Heart left ventricle (tissue), 16 donors: ENCODE data around the gene UBN1. TPM values are rescaled to one million over a fixed set of nuclear protein-coding genes. Genes with fewer than 3 reads are reported as not detected.

ENCODE experiments used
- ATAC-seq, 4 donors: fragments of 200-7000 bp; cut with Tn5 transposase; one replicate each; pipeline ENCODE4 v1.9.1; 2020 to 2022; ENCODE audit warnings: moderate library complexity in 4 of 4, mild to moderate bottlenecking in 3 of 4, moderate number of reproducible peaks in 1 of 4
- DNase-seq, 5 donors: peaks; one replicate each; pipeline ENCODE4 v3.0.0-alpha.2; 2020
- H3K27ac ChIP-seq, 12 donors: fragments of 200-600 bp; sonication (generic) in 4 of 12; one replicate each; pipeline versions ENCODE4 v1.5.0 to v1.8.0; 2016 to 2022; ENCODE audit warnings: mild to moderate bottlenecking in 2 of 12
- H3K27me3 ChIP-seq, 9 donors: fragments of 200-600 bp; sonication (generic) in 2 of 9; one replicate each; pipeline versions ENCODE4 v1.5.1 to v1.8.0; 2016 to 2022; ENCODE audit warnings: mild to moderate bottlenecking in 3 of 9
- H3K36me3 ChIP-seq, 9 donors: fragments of 200-600 bp; sonication (generic) in 2 of 9; one replicate each; pipeline versions ENCODE4 v1.5.0 to v1.8.0; 2018 to 2022; ENCODE audit warnings: mild to moderate bottlenecking in 2 of 9
- H3K4me1 ChIP-seq, 12 donors: fragments of 200-600 bp; sonication (generic) in 4 of 12; one replicate each; pipeline versions ENCODE4 v1.5.0 to v1.8.0; 2016 to 2022; ENCODE audit warnings: mild to moderate bottlenecking in 3 of 12
- H3K4me3 ChIP-seq, 12 donors: fragments of 200-600 bp; sonication (generic) in 4 of 12; one replicate each; pipeline versions ENCODE4 v1.5.0 to v1.8.0; 2017 to 2022; ENCODE audit warnings: mild to moderate bottlenecking in 9 of 12, moderate library complexity in 4 of 12
- H3K9me3 ChIP-seq, 12 donors: fragments of 200-600 bp; sonication (generic) in 4 of 12; one replicate each; pipeline versions ENCODE4 v1.5.0 to v1.8.0; 2016 to 2022; ENCODE audit warnings: mild to moderate bottlenecking in 1 of 12
- POLR2A ChIP-seq, 2 donors: fragments of 450-650 bp; IDR thresholded peaks; one replicate each; pipeline ENCODE4 v1.6.1; 2017; ENCODE audit warnings: antibody characterized with exemption in 2 of 2, mild to moderate bottlenecking in 2 of 2, moderate library complexity in 2 of 2
- WGBS, 4 donors: extraction: QIAGEN DNeasy Blood & Tissue Kit in 2 of 4; methylation state at CpG; one replicate each; pipeline versions ENCODE4 v1.1.5 to v1.1.7; 2013 to 2018; 5-methylcytosine and 5-hydroxymethylcytosine counted together
- intact Hi-C, 10 donors: fragments of 100-400 bp; cut with DNase I; formaldehyde crosslinking; loops; one replicate each; pipeline versions ENCODE4 v1.11.1 to v1.14.2; 2022
- polyA plus RNA-seq, 2 donors: library from polyadenylated mRNA; stranded (reverse); fragments of 200-250 nt; gene quantifications; one replicate each; pipeline ENCODE4 v1.2.3, GENCODE V29; 2013
- total RNA-seq, 9 donors: library from RNA; depleted of rRNA in 2 of 9; stranded (reverse); fragments of >200 nt in 2 of 9; fragmentation: NEBNext Ultra II Directional in 3 of 9; extraction: Animal tissue kit (Norgen Biotek cat#: 25700) in 3 of 9; gene quantifications; one replicate each; pipeline versions ENCODE4 v1.1.0 to v1.2.4, GENCODE V29; 2016 to 2023
- TF ChIP-seq, protein P1 (sequence below), 12 donors: fragments of 200-600 bp; sonication (generic) in 4 of 12; IDR thresholded peaks; one replicate each; pipeline versions ENCODE4 v1.5.0 to v1.8.0; 2018 to 2022; ENCODE audit warnings: antibody characterized with exemption in 12 of 12, mild to moderate bottlenecking in 5 of 12
- donor health status: ischemic (EF 13 %, LVEDD 7.1; RV severe dilation, severe dysfunction).
- donor health status: healthy with polysubstance abuse.
- donor health status: DM: no; HTN: yes; CAD: no.
- donor health status: DM: no; HTN: no; CAD: no.
- donor health status: ischemic (EF 25% LVEDD 6.9; RV normal size, moderate dysfunction).
- donor health status: ischemic (EF 25% LVEDD 5.7; RV mildly dilated, moderate dysfunction).
- donor health status: healthy.
- donor health status: DM: yes; HTN: yes; CAD: no.
- donor health status: ischemic (EF 35%, LVEDD 5.7; RV mildly dilated, moderate dysfunction).
- donor health status: nonischemic (EF 11% LVEDD 7.7; RV severe dilation, severe dysfunction).
- donor health status: DM: yes; HTN: yes; CAD: no.
- donor health status: PGD.
- donor health status: ischemic (EF 29% LVEDD 5.4; RV normal size, mild dysfunction).
- donor health status: nonischemic (EF 23%, LVEDD 6.1; RV moderate dilation, normal function).

Gene UBN1
- total and polyA plus RNA-seq, 11 donors = 20.3 to 77.9 (median 32.7) TPM

DNA sequence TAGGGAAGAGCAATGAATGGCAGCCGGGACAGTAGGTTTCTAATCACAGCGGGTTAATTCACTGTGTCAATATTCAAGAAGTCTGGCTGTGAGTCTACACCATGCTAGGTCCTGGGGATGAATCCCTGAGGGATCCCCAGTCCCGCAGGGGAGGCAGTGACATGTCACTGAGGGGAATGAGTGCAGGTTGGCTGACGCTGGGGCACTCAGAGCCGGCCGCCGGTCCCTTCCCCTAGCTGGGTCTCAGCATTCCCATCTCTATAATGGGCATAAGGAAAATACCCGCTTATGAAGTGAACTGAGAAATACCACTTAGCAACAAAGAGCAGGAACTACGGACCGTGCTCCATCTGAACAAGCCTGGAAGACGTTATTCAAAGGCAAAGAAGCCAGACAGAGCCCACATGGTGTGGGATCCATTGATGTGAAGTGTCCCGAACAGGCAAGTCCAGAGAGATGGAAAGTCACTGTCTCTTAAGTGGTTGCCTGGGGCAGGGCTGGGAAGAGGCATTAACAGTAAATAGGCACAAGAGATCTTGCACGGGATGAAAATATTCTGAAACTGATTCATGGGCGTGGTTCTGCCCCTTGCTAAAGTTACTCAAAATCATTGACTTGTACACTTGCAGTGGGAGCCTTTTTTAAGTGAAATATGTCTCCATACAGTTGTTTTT lies 57.8 kb downstream of the UBN1 start:
- Histone ChIP-seq H3K4me1 (no peaks in the 10 kb centered on the region), H3K36me3 (no peaks in the 10 kb centered on the region), H3K27me3 (no peaks in the 10 kb centered on the region), H3K4me3 (no peak overlapping the region), H3K9me3 (no peaks in the 10 kb centered on the region), H3K27ac (no peak overlapping the region)
- WGBS, 4 donors = 79 to 85% (median 81%) methylated on average over 14 of the region's 14 CpGs
- TF ChIP-seq POLR2A (IDR thresholded peaks at IDR 0.05) = no peak
- TF ChIP-seq, protein P1, sequence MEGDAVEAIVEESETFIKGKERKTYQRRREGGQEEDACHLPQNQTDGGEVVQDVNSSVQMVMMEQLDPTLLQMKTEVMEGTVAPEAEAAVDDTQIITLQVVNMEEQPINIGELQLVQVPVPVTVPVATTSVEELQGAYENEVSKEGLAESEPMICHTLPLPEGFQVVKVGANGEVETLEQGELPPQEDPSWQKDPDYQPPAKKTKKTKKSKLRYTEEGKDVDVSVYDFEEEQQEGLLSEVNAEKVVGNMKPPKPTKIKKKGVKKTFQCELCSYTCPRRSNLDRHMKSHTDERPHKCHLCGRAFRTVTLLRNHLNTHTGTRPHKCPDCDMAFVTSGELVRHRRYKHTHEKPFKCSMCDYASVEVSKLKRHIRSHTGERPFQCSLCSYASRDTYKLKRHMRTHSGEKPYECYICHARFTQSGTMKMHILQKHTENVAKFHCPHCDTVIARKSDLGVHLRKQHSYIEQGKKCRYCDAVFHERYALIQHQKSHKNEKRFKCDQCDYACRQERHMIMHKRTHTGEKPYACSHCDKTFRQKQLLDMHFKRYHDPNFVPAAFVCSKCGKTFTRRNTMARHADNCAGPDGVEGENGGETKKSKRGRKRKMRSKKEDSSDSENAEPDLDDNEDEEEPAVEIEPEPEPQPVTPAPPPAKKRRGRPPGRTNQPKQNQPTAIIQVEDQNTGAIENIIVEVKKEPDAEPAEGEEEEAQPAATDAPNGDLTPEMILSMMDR (IDR thresholded peaks at IDR 0.05) = no peak
- DNase-seq = no peak
- no peak for ATAC-seq
- intact Hi-C loops = no loop called here

DNA sequence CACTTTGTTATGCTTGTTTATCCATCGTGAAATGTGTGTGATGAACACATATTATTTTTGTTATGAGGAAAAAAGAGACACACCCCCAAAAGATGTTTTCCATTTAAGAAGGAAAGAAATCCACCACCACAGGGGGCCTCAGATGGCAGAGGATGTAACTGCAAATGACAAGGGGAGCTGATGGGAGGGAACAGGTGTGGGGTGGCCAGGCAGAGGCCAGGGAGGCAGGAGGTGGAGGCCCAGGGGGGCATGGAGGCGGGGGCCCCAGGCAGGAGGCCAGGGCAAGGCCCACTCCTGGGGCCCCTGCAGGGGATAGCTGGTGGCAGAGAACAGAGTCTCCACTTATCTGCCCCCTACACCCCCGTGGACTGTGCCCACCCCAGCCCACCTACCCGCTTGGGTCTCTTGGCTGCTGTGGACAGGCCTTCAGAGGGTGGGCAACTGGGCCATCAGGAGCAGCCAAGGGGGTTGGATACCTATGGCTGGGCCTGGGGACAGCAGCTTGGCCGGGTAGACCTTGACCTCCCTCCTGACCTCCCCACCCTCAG lies 61.6 kb downstream of the UBN1 start:
- H3K27me3 ChIP-seq = no peaks in the 10 kb centered on the region
- TF ChIP-seq POLR2A (IDR thresholded peaks at IDR 0.05) = no peak
- TF ChIP-seq, protein P1 (IDR thresholded peaks at IDR 0.05) = no peak
- H3K9me3 ChIP-seq = no peaks in the 10 kb centered on the region
- no peak overlapping the region for H3K27ac ChIP-seq
- H3K36me3 ChIP-seq = no peaks in the 10 kb centered on the region
- ATAC-seq (no peak), DNase-seq (no peak)
- H3K4me3 ChIP-seq = no peak overlapping the region
- intact Hi-C loops = no loop called here
- 84 to 92% (median 87%) methylated on average over 5 of the region's 5 CpGs for WGBS, 4 donors
- H3K4me1 ChIP-seq = no peaks in the 10 kb centered on the region

DNA sequence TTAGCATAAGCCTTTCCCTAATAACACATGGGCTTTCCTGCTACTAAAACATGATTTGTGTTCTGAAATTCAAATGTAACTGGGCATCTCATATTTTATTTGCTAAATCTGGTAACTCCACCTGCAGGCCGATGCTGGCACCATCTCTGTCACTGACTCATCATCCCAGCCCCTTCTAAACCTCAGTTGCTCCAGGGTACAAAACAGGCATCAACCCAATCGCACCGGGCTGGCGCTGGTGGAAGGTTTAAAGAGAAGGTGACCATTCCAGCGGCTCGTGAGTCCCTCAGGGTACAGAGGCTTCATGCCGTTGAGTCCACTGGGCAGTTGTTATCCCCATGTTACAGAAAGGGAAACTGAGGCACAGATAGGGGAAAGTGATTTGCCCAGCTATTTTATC lies 62.5 kb downstream of the UBN1 start:
- Histone ChIP-seq H3K27me3 (no peaks in the 10 kb centered on the region), H3K27ac (no peak overlapping the region), H3K4me3 (no peak overlapping the region), H3K4me1 (no peaks in the 10 kb centered on the region), H3K9me3 (no peaks in the 10 kb centered on the region), H3K36me3 (no peaks in the 10 kb centered on the region)
- 90 to 92% (median 91%) methylated on average over 7 of the region's 7 CpGs for WGBS, 4 donors
- intact Hi-C loops = no loop called here
- no peak for ATAC-seq
- TF ChIP-seq, protein P1 (IDR thresholded peaks at IDR 0.05) = no peak
- TF ChIP-seq POLR2A (IDR thresholded peaks at IDR 0.05) = no peak
- no peak for DNase-seq

DNA sequence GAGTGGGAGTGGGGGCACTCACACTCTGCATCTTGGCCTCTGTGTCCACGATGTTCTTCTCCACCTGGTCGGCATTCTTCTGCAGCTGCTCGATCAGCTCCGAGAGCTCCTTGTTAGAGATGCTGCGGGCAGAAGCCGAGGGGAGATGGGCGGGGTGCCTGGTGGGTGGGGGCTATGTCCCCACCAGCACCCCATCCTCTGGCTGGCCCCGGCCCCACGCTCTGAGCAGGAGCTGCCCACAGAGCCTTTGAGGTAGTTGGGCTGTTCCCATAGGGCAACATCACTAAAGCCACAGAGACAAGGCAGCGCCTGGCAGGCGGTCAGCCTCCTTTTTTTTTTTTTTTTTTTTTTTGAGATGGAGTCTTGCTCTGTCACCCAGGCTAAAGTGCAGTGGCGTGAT lies 63.5 kb downstream of the UBN1 start:
- intact Hi-C loops = no loop called here
- no peak for DNase-seq
- no peak for ATAC-seq
- no peaks in the 10 kb centered on the region for H3K4me1 ChIP-seq
- TF ChIP-seq POLR2A (IDR thresholded peaks at IDR 0.05) = no peak
- TF ChIP-seq, protein P1 (IDR thresholded peaks at IDR 0.05) = no peak
- H3K9me3 ChIP-seq = no peaks in the 10 kb centered on the region
- H3K27ac ChIP-seq = no peak overlapping the region
- no peaks in the 10 kb centered on the region for H3K36me3 ChIP-seq
- no peak overlapping the region for H3K4me3 ChIP-seq
- H3K27me3 ChIP-seq = no peaks in the 10 kb centered on the region
- WGBS, 4 donors = 85 to 89% (median 87%) methylated on average over 11 to 12 of the region's 12 CpGs
